ENCODE data around the gene PGA4. TPM values are rescaled to one million over a fixed set of nuclear protein-coding genes. Genes with fewer than 3 reads are reported as not detected.

Gene PGA4
- total and polyA plus RNA-seq, 2 of the 8 experiments (the other 6 are each of a cell fraction or from before 2014, with no cell fraction given) = 1.3 TPM; not detected in 1

DNA sequence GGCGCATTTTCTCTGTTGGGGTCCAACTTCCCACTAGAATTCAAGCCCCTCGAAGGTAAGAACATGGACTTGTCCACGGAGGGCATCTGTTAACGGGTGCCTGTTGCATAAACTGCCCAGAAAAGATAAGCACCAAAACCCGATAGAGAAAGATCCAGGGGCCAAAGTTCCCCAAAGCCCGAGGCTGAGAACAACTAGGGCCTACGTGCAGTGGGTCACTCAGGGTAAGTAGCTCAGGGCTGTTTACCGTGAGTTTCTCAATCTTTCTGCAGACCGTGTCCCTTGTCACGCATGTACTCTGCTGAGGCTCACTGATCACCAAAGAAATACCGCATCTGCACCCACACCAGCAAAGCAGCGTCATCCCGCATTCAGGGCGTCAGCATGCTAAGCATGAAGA is 43.2 kb downstream of the PGA4 start:
- no peaks in the 10 kb centered on the region for H3K79me1 ChIP-seq (ENCODE audit: low read depth, low read length)
- no peak overlapping the region for H2BK20ac ChIP-seq (ENCODE audit: low read length)
- H2BK12ac ChIP-seq (ENCODE audit: low read depth, low read length) = no peak overlapping the region
- ChIA-PET CTCF (ENCODE audit: partially characterized antibody) (interaction anchor here (1.0 to 3.4 kb wide), 3 partner anchors 9 to 15 kb away, joined by 3 to 15 read pairs (median 5); no protein-coding TSS in a partner anchor), POLR2A (ENCODE audit: partially characterized antibody) (interaction anchor here (0.6 to 2.0 kb wide), 3 partner anchors 10 to 96 kb away, joined by 4 to 6 read pairs (median 6); partner anchors contain the start of gene CYB561A3)
- H3K18ac ChIP-seq (ENCODE audit: extremely low read depth, low read length) = no peak overlapping the region
- no peak overlapping the region for H3K27ac ChIP-seq (ENCODE audit: low read depth, low read length)
- no peak overlapping the region for H2BK5ac ChIP-seq (ENCODE audit: low read depth, low read length)
- no peak overlapping the region; the same call in 1 of the 2 replicates for H4K8ac ChIP-seq (ENCODE audit: extremely low read depth, insufficient read depth, low read length)
- no peak overlapping the region for H2AFZ ChIP-seq (ENCODE audit: low read length)
- no peak overlapping the region for H3K4me3 ChIP-seq (ENCODE audit: extremely low read depth in 1 of 4, insufficient read depth in 2 of 4, low read depth in 3 of 4, low read length in 4 of 4)
- no peak overlapping the region for H3K9ac ChIP-seq (replicated peaks in 1 of 4; ENCODE audit: extremely low read depth in 1 of 4, low read depth in 3 of 4, low read length in 3 of 4)
- H3K14ac ChIP-seq (ENCODE audit: insufficient read length) = no peak overlapping the region
- H4K5ac ChIP-seq (ENCODE audit: insufficient read length, low read depth, low read length) = no peak overlapping the region
- no peak overlapping the region for H4K91ac ChIP-seq (replicated peaks; ENCODE audit: insufficient read length, low read length)
- no peak overlapping the region for H2AK5ac ChIP-seq (ENCODE audit: low read depth, low read length)
- H3K36me3 ChIP-seq (ENCODE audit: control insufficient read depth in 2 of 4, insufficient read depth in 4 of 4, low read length in 3 of 4) = peaks cover 0 to 2% (median 0%) of the 10 kb centered on the region in 4 experiments; a peak in 1 of 8 replicates
- no peak for DNase-seq (ENCODE audit: low read depth in 1 of 2, low spot score in 2 of 2)
- no peak overlapping the region for H3K56ac ChIP-seq (replicated peaks; ENCODE audit: insufficient read length, low read depth, low read length)
- no peaks in the 10 kb centered on the region for H4K20me1 ChIP-seq (replicated peaks in 1 of 2; ENCODE audit: control insufficient read depth in 1 of 2, insufficient read depth in 2 of 2, low read length in 2 of 2)
- no peak overlapping the region for H2BK15ac ChIP-seq (ENCODE audit: low read length)
- H3K4me2 ChIP-seq (ENCODE audit: insufficient read depth in 1 of 2, low read depth in 2 of 2, low read length in 2 of 2) = no peak overlapping the region
- H3K79me2 ChIP-seq (ENCODE audit: control insufficient read depth in 1 of 2, insufficient read depth in 2 of 2, low read length in 2 of 2) = no peaks in the 10 kb centered on the region
- FAIRE-seq = no peak
- H3K23me2 ChIP-seq (ENCODE audit: low read depth, low read length) = no peaks in the 10 kb centered on the region
- WGBS, 2 experiments (ENCODE audit: extremely low coverage in 1 of 2, insufficient coverage in 1 of 2, insufficient read length in 1 of 2, insufficient replicate concordance in 2 of 2, low coverage in 1 of 2, low lambda C conversion rate in 2 of 2, missing lambda C conversion rate in 1 of 2) = 97% methylated on average over 13 of the region's 14 CpGs; no CpG with 5 or more reads in 1 of the 2 experiments
- H3K23ac ChIP-seq (ENCODE audit: insufficient read length) = no peak overlapping the region
- no peaks in the 10 kb centered on the region for H3K4me1 ChIP-seq (replicated peaks in 1 of 4; ENCODE audit: control insufficient read depth in 3 of 4, insufficient read depth in 4 of 4, low read length in 3 of 4)
- no peaks in the 10 kb centered on the region for H3K27me3 ChIP-seq (replicated peaks in 1 of 4; ENCODE audit: control insufficient read depth in 3 of 4, extremely low read depth in 1 of 4, insufficient read depth in 3 of 4, low read length in 3 of 4)
- H2BK120ac ChIP-seq (replicated peaks; ENCODE audit: low read depth, low read length) = no peak overlapping the region
- H3K4ac ChIP-seq (replicated peaks; ENCODE audit: insufficient read length, low read depth, low read length) = no peak overlapping the region
- no peaks in the 10 kb centered on the region for H3K9me3 ChIP-seq (ENCODE audit: insufficient read depth in 2 of 2, low read depth in 1 of 2, low read length in 1 of 2)
- no peak for TF ChIP-seq TAF1 (IDR thresholded peaks at IDR 0.05; ENCODE audit: low read depth, low read length)
- TF ChIP-seq ATF2 (IDR thresholded peaks at IDR 0.05; ENCODE audit: low read length) = no peak
- TF ChIP-seq ASH2L (IDR thresholded peaks at IDR 0.05; ENCODE audit: low read length) = no peak
- TF ChIP-seq SUZ12 (IDR thresholded peaks at IDR 0.05; ENCODE audit: low read length) = no peak
- TF ChIP-seq EGR1 (IDR thresholded peaks at IDR 0.05; ENCODE audit: borderline replicate concordance, low read depth, low read length) = no peak
- TF ChIP-seq, protein P1, sequence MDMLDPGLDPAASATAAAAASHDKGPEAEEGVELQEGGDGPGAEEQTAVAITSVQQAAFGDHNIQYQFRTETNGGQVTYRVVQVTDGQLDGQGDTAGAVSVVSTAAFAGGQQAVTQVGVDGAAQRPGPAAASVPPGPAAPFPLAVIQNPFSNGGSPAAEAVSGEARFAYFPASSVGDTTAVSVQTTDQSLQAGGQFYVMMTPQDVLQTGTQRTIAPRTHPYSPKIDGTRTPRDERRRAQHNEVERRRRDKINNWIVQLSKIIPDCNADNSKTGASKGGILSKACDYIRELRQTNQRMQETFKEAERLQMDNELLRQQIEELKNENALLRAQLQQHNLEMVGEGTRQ (IDR thresholded peaks at IDR 0.05; ENCODE audit: low read length) = no peak
- no peak for TF ChIP-seq SRF (IDR thresholded peaks at IDR 0.05; ENCODE audit: low read depth, low read length)
- no peak for TF ChIP-seq BRCA1 (IDR thresholded peaks at IDR 0.05; ENCODE audit: low read depth, low read length)
